Neural crest cell (in vitro differentiated cells): ENCODE results near the gene TTC7B. TPM values are rescaled to one million over a fixed set of nuclear protein-coding genes. Genes with fewer than 3 reads are reported as not detected.

ENCODE experiments used
- DNase-seq: peaks from one replicate; pipeline ENCODE4 v3.0.0; 2021; ENCODE audit warnings: low read depth, mixed read lengths, low spot score
- H3K27ac Mint-ChIP-seq: one replicate; pipeline ENCODE4 v1.8.0; 2021; ENCODE audit warnings: mild to moderate bottlenecking, mixed read lengths; ENCODE audit not compliant: unreplicated experiment
- H3K27me3 Mint-ChIP-seq: 2 replicates; pipeline ENCODE4 v1.8.0; 2021; ENCODE audit warnings: low read depth, mild to moderate bottlenecking, mixed read lengths
- H3K36me3 Mint-ChIP-seq: 2 replicates; pipeline ENCODE4 v1.8.0; 2021; ENCODE audit warnings: low read depth, mild to moderate bottlenecking, mixed read lengths
- H3K4me1 Mint-ChIP-seq: 2 replicates; pipeline ENCODE4 v1.8.0; 2021; ENCODE audit warnings: mixed read lengths
- H3K4me3 Mint-ChIP-seq: one replicate; pipeline ENCODE4 v1.8.0; 2021; ENCODE audit warnings: mild to moderate bottlenecking, mixed read lengths
- H3K9me3 Mint-ChIP-seq: 2 replicates; pipeline ENCODE4 v1.8.0; 2021; ENCODE audit warnings: mixed read lengths
- total RNA-seq: library from RNA; stranded (reverse); gene quantifications from 2 replicates; pipeline ENCODE4 v1.2.1, GENCODE V29; 2021
- TF ChIP-seq, protein P1 (sequence below): fragments of 200-600 bp; sonication (generic); conservative IDR thresholded peaks from 2 replicates; pipeline ENCODE4 v1.5.0; 2021; ENCODE audit warnings: antibody characterized with exemption, mild to moderate bottlenecking

TTC7B gene
- total RNA-seq, 1 donor from 2014 or later: 56.4 TPM

DNA sequence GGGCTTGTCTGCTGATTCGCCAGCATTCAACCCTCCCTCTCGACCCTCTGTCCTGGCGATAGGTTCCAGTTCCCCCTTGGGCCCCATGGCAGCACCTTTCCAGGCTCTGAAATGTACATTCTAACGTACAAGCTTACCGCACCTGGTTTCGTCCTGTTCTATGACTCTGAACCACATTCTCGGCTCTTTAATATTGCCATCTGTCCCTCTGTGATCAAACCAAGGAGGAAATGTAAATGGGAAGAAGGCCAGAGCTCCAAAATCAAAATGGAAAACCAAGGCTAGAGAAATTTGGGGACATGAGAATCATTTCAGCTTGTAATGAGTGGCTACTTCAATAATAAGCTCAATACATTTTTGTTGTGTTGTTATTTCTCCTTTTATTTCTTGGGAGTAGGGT, 117.2 kb downstream of the TTC7B start:
- Mint-ChIP-seq H3K4me1 (peaks cover 37% of the 10 kb centered on the region), H3K27ac (no peak overlapping the region), H3K9me3 (no peaks in the 10 kb centered on the region), H3K27me3 (no peaks in the 10 kb centered on the region), H3K4me3 (no peak overlapping the region), H3K36me3 (peaks cover under 1% of the 10 kb centered on the region)
- TF ChIP-seq, protein P1, sequence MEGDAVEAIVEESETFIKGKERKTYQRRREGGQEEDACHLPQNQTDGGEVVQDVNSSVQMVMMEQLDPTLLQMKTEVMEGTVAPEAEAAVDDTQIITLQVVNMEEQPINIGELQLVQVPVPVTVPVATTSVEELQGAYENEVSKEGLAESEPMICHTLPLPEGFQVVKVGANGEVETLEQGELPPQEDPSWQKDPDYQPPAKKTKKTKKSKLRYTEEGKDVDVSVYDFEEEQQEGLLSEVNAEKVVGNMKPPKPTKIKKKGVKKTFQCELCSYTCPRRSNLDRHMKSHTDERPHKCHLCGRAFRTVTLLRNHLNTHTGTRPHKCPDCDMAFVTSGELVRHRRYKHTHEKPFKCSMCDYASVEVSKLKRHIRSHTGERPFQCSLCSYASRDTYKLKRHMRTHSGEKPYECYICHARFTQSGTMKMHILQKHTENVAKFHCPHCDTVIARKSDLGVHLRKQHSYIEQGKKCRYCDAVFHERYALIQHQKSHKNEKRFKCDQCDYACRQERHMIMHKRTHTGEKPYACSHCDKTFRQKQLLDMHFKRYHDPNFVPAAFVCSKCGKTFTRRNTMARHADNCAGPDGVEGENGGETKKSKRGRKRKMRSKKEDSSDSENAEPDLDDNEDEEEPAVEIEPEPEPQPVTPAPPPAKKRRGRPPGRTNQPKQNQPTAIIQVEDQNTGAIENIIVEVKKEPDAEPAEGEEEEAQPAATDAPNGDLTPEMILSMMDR: no peak
- DNase-seq: no peak

DNA sequence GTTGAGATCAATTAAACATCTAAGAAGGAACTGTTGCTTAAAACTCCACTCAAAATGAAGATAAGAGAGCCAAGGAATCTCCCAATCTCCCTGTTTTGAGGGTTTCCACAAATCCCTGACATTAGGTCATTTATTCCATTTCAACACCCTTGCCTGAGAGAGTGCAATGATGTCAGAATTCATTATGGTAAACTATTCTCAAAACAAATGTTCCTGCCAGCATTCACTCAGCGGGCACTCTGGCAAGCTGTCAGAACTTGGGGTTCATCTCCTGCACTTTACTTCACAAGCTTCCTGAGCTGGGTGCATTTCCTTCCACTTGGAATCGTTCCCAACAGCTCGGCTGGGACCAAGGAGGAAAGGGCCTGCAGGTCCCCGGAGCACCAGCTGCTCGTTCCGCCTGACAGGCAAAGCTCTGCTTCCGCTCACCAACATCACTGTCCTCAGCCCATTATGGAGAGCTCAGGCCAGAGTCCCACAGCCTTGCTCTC, 117.8 kb downstream of the TTC7B start:
- Mint-ChIP-seq H3K36me3 (peaks cover 4% of the 10 kb centered on the region), H3K9me3 (no peaks in the 10 kb centered on the region), H3K27ac (no peak overlapping the region), H3K27me3 (no peaks in the 10 kb centered on the region), H3K4me3 (no peak overlapping the region), H3K4me1 (peaks cover 37% of the 10 kb centered on the region)
- TF ChIP-seq, protein P1: no peak
- DNase-seq: no peak

DNA sequence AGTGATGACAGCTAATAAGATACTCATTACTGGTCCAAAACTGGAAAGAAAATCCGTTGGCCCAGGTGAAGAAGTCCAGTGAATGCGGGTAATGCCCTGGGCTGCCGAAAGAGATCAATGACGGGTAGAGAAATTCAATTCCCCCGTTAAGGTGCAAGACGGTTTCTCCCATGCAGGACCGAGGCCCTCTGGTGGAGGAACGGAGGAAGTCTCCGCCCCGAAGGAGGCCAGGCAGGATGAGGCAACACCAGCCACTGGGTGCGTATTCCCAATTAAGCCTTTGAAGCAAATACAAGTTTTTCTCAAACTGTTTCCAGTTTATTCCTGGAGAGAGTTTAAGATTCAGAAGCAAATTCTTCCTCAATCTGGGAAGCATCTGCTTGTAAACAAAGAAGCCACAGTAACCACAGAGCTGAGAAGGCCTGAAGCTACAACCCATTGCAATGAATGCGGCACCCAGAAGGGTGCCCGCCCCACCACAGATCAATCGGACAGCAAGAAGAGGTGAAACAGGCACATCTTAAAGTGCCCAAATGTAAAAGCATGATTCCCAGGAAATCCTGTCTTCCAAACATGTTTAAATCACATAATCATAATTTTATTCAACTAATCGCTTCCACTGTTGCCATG, 118.5 kb downstream of the TTC7B start:
- Mint-ChIP-seq H3K36me3 (peaks cover 7% of the 10 kb centered on the region), H3K9me3 (no peaks in the 10 kb centered on the region), H3K4me1 (peaks cover 37% of the 10 kb centered on the region), H3K27me3 (no peaks in the 10 kb centered on the region), H3K4me3 (no peak overlapping the region), H3K27ac (no peak overlapping the region)
- DNase-seq: peak; percentile 83
- TF ChIP-seq, protein P1: peak; percentile 93

DNA sequence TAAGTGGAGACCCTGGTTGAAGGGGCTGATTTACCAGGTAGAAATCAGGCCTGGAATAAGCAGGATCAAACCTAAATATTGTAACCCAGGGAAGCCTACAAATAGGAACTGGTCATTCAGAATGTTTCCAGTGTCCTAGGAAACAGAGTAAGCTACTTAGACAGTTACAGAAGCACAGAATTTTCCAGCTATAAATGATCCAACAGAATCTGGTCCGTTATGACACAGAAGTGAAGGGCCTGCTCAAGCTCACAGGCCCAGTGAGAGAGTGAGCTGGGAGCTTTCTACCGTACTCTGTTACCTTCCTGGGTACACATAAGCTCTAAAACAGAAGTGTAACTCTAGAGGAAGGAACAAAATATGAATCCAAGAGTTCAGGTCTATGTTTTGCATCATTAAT, 119.1 kb downstream of the TTC7B start:
- Mint-ChIP-seq H3K27me3 (no peaks in the 10 kb centered on the region), H3K27ac (no peak overlapping the region), H3K4me1 (peaks cover 37% of the 10 kb centered on the region), H3K4me3 (no peak overlapping the region), H3K36me3 (peaks cover 7% of the 10 kb centered on the region), H3K9me3 (no peaks in the 10 kb centered on the region)
- no peak for DNase-seq
- TF ChIP-seq, protein P1: no peak

DNA sequence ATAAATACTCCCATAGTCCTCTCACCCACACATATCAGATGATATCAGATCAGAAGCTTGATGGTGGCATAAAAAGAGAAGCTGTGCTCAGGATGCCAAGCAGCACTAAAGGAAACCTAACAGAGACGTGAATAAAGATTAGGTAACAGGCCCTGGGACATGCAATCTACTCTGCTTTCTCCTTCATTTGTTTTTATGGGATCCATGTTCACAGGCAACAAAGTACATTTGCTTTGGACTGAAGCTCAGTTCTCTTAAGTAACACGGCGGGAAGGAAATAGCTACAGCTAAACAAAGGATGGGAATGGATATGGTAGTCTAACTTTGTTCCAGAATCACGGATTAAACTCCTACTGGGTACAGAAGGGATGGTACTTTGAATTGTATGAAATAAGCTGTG, 119.5 kb downstream of the TTC7B start:
- DNase-seq: no peak
- H3K27ac Mint-ChIP-seq: no peak overlapping the region
- peaks cover 37% of the 10 kb centered on the region for H3K4me1 Mint-ChIP-seq
- no peaks in the 10 kb centered on the region for H3K27me3 Mint-ChIP-seq
- H3K4me3 Mint-ChIP-seq: no peak overlapping the region
- H3K9me3 Mint-ChIP-seq: no peaks in the 10 kb centered on the region
- peaks cover 7% of the 10 kb centered on the region for H3K36me3 Mint-ChIP-seq
- TF ChIP-seq, protein P1: no peak
